ENCODE results near the gene GPC6.

GPC6 gene

DNA sequence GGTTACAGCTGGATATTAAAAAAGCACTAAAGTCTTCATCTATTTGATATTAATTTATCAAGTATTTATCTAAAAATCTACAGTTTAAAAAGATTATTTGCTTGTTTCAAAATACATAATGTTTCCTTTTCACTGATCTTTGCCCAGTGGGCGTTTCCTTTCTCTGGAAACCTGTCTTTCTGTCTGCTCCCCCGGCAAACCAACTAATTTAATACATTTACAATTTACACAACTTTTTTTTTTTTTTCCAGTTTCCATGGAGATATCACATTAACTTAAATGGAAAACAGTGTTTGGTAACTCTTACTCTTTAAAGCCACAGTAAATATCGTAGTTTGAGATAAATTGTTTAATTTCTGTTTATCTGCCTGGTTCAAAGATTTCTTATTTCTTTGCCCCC lies 5.3 kb downstream of the GPC6 start:
- no peak for DNase-seq

DNA sequence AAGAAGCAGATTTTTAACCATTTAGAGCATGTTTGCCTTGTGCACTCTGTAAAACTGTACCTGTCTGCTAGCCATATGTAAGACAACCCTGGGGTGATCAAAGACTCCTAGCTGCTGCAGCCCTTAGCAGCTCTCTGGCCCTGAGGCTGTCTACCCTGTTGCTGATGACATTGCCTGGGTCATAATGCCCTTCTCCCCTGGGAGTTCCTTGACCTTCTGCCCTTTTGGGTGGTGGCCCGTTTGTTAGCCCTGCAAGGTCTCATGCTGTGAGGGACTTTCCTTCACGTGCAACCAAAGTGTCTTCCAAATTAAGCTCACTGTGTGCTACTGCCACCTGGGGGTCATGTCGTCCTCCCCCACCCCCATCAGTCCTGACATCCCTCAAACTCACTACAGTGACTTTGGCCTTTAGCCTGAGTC lies 7.4 kb downstream of the GPC6 start:
- DNase-seq = no peak

DNA sequence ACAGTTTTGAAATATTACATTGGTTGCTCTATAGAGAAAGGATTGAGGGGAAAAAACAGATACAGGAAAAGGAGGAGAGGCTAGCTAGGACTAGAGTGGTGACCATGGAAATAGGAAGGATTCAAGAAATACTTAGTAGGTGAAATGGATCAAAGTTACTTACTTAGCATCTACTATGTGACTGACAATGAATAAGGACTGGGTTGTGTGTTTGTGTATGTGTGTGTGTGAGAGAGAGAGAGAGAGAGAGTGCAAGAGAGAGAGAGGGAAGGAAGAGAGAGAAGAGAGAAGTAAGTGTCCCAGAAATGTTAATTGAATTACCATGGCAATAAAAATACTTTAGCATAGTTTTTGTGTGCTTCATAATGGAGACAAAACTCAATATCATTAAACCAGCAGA lies 7.9 kb downstream of the GPC6 start:
- DNase-seq = no peak

DNA sequence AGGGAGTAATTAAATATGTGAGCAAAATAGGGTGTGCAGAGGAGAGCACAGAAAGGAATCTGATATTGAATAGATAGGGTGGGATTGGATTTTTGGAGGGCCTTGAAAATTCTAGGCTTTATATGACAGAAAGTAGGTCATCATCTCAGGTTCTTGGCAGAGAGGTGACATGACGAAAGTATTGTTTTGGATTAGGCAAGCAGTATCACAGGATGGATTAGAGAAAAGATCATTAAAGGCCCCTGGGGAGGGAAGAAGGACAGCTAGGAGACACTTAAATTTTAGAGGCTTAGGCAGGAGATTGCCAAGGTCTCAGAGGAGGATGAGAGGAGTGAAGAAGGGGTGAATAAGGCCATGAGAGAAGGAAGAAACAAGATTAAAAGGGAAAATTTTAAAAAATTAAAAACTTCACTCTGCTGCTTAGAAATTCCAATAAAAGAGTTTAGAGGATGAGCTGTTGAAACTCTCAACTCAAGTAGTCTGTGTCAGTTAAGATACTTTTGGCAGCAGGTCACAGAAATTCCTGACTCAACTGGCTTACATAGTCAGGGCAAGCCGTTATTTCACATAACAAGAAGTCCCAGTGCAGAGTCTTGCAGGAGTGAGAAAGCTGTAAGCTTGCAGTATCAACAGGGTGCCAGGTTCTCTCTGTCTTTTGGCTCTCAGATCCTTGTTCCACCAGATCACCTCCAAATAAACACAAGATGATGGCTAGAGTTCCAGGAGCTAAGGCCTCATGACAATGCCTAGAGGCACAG lies 8.8 kb downstream of the GPC6 start:
- DNase-seq = no peak

DNA sequence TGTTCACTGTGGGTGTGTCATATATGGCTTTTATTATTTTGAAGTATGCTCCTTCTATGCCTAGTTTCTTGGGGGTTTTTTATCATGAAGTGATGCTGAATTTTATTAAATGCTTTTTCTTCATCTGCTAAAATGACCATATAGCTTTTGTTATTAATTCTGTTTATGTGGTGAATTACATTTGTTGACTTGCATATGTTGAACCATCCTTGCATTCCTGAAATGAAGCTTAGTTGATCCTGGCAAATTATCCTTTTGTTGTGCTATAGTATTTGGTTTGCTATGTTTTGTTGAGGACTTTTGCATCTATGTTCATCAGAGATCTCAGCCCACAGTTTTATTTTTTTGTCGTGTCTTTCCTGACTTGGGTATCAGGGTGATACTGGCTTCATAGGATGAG lies 12.1 kb downstream of the GPC6 start:
- DNase-seq = peak; percentile 1

DNA sequence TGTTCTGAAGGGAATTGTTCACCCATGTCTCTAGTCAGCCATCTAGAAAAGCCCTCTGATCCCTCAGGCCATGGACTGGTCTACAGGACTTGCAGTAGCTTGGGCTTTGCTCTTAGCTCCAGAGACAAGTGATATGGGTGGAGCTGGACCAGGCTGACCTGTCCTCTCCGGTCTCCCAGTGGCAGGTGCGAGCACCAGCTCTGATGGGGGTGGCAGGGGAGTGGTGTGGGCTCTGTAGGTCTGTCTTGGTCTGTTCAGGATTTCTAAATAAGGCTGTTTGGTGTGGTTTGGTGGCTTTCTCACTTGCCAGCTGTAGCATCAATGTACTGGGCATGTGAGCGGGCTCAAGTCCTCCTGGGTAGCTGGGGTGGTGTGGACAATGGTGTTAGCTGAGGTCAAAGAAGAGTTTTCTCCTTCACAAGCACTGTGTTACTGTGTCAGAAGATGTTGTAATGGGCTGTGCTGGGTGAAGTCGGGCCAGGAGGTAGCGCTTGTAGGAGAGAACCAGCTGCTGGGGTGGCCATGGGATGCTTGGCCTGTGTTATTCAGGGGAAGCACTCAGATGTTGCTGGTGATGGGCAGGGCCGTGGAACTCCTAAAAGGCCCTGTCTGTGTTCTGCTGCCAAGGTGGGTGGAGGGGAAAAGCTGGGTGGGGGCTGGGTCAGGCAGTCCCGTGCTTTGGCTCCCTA lies 16.9 kb downstream of the GPC6 start:
- DNase-seq = no peak

DNA sequence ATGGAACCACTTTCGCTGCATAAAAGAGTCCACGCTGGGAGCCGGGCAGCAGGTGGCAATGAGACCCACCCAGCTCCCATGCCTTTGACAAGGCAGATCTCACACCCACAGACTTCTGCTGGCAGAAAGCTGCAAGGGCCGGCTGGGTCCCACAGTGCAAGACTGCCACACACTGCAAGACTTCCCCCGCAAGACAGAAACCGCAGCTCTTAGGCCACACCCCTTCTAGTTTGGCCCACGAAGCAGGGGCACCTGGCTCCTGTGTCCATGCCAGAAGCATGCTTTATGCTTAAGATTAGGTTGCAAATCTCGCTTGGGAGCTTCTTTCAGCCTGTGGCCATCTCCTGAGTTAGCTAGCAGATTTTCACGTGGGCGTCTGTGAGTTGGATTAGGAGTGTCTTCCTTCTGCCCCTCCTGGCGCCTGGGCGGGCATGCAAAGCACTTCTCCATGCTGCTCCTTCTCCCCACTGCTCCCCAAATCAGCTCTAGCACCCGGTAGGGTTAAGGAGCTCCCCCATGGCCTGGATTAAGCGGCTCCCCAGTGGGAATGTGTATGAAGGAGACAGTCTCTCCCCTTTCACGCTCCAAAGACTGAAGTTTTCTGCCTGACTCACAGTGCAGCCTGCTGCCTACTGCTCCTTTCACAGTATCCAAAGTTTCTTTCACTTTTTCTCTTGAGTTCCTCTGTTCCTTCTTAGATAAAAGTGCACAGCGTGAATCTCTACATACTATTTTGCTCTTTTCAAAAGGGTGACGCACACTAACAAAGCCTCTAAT lies 17.7 kb downstream of the GPC6 start:
- DNase-seq = no peak

DNA sequence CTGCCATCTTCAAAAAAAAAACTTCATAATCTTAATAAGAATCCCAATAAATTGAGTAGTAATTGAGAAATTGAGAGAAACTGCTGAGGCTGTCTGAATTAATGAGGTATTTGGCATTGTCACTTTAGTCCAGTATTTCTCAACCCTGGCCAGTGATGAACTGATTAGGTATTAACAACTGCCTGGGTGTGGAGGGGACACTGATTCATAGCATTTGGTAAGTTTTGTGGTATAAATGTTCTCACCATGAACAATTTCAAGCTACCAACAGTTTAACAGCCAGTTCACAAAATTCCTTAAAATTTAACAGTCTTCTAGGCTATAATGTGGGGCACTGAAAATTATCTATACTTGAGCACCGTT lies 18.3 kb downstream of the GPC6 start:
- DNase-seq = no peak

DNA sequence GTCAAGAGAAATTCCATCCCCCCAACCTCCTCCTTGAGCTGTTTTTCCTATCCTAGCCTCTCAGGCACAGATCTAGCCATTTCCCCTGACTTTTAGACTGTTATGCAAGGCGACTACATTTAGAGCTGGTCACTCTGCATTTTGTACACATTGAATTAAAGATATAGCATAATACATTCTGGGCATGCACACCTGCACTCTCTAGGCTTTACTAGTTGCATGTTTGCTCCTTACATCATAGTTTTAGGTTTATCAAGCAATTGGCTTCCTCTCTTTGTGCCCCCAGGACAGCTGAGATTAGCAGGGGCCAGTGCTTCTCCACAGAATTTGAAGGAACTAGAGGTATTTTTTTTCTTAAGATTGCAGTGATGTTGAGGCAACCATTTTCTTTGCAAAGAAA lies 19.5 kb downstream of the GPC6 start:
- no peak for DNase-seq

DNA sequence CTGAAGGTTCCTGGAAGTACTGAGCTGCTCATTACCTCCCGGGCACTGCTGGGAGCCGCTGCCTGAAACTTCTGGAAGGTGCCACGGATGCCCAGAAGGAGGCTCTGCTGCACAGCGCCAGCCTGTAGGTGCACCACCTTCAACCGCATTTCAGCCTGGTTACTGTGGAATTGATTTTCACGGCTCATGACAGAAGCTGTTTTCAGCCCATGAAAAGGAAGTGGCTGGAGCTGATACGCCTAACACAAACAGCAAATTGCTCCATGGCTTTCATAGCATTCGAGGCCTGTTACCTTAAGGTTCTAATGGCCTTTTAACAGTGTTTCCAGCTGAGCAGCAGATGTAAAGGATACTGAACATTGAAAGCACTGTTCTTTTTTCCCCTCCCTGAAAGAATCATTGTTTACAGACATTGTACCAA lies 22.0 kb downstream of the GPC6 start:
- DNase-seq = peak; percentile 65

DNA sequence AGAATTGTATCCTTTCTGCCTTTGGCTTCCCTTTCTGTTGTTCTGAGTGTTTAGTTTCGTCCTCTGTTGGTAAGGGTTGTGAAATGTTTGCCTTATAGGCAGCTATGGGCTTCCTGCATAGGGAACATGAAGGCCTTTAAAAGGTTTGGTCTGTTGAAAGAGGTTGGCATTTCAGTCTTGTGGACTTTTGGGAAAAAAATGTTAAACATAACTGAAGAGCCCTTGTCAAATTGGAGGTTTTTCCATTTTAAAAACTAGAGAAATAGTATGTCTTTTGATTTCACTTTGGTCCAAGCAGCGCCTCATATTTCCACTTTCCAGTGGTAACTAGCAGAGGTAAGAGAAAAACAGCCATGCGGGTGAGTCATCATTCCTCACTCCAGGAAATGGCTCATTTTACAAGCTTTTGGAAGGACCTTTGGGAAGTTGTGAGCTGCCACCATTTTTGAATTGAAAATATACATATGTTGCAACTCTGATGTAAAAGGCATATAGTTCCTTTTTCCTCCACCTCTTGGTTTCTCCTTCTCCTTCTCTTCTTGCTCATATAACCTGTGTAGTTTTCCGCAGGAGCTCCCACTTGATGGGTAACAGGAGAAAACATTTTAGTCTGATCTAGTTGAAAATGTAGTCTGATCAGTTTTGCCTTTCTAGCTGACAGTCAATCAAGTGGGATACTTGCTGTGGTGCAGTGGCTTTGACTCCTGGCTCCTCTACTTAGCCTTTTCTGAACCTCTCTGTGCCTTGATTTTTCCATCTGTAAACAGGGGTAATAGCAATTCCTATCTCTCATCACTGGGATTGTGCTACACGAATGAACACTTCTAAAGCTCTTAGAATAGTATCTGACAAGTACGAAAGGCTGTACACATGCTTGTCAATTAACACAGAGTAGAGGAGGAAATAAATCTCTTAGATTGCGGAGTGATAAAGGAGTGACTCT lies 23.0 kb downstream of the GPC6 start:
- DNase-seq = peak; percentile 63

DNA sequence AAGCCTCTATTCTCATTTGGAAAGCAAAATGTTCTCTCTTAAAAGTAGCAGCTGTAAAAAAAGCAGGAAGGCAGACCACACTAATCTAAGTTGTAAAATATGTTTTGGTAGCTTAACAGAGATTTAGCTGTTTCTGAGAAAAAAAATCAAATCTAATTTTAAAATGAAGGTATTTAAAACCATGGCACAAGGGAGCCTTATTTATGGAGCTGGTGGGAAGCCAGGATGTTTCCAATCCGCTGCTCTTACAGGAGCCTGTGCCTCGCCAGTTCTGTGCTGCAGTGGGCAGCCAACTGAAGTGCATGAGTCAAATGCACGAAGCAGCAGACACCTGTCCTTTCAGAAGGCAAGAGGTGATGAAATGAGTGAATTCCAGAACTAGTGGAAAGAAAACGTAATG lies 28.2 kb downstream of the GPC6 start:
- peak; percentile 25 for DNase-seq

DNA sequence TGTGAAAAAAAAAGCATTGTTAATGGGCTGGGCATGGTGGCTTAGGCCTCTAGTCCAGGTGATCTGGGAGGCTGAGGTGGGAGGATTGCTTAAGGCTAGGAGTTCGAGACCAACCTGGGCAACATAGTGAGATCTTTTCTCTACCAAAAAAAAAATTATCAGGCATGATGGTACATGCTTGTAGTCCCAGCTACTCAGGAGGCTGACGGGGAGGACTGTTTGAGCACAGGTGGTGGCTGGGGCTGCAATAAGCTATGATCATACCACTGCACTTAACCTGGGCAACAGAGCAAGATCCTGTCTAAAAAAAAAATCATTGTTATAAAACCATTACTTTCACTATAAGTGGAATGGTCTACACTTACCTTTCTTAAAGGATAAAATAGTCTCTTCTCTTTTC lies 30.4 kb downstream of the GPC6 start:
- no peak for DNase-seq

DNA sequence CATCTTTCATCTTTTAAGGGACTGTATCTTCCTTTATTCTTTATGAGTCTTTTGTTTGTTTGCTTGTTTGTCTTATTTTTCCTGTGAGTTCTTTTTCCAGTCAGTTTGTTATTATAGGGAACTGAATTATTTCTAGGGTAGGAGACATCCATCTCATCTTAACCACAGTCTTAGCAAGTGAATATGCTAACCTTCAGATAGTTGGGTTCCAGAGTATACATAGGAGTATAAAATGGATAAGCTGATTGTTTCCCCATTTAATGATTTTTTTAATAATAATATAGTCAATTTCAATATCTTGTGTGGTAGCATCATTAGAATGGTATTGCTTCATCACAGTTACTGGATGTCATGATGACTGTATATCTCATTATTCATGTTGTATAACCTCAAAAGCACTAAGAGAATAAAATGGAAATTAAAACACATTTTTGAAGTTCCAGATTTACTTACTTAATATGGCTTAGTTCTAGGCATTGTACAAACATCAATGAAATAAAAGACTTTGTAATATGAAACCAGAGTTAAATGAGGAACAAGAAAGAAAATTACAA lies 33.0 kb downstream of the GPC6 start:
- no peak for DNase-seq

DNA sequence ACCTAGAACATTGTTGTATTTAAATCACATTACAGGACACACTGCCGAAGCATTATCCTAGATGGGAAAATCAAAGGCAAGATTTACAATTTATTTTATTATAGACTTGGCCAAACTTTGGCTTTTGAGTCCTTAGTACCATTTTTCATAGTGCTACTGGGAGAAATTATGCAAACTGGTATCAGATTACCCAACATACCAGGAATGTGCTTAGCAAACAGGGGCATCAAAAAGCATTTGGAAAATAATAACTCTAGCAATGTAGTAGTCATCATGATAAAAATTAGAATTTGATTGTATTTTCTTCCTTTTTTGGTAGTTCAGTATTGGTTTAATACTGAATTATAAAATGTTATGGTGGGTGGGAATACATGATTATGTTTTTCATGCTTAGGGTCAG lies 34.0 kb downstream of the GPC6 start:
- no peak for DNase-seq

DNA sequence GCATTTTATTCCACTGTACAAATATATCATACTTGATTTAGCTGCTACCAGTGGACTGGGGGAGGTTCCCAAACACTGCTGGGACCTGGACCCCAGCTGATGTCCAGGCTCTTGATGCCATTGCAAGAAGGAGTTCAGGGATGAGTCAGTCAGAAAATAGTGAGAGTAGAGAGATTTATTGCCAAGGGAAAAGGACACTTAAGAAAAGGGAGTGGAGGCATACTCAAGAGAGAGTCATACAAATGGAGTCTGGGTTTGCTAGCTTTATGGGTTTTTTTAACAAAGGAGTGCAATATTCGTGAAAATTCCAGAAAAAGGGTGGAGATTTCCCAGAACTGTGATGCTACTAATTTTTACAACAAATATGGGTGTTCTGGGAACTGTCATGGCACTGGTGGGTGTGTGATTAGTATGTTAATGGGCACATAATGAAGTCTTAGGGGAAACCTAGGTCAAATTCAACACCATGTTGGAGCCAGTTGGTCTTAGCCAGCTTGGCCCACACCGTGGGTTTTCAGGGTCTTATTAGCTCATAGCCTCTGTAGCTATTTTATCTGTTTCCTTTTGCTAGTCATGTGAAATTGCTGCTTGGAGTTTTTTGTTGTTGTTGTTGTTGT lies 36.2 kb downstream of the GPC6 start:
- DNase-seq = no peak

DNA sequence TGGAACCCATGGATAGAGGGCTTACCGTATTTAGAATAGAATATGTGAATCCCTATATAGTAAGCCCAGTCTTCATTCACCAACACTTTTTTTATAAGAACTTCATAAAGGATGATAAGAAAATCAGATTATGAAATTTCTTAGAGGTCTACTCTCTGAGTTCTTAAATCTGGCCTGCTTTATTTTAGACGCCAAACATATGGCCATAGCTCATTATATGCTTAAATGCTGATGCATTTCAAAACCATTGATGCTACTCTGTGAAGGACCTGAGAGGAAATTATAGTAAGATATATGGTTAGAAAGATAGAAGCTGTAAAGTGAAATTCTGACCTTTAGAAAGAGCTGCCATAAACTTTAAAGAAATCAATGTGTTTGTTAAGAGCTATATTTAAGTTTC lies 38.3 kb downstream of the GPC6 start:
- no peak for DNase-seq

DNA sequence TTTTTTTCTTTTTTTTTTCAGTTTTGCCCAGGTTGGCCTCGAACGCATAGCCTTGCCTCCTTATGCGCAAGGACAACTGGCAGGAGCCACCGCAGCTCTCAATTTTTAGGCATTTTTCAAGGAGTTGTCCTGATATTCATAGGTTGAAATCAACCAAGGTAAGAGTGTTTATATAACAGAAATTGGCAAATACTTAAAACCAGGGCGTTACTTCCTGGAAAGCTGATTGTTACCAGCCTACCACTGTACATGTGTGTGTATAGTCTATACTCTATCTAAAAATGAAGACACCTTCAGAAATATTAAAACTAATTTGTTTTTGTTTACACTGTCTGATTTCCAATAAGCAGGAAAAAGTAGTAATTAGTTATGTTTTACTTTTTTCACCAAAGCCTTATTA lies 39.2 kb downstream of the GPC6 start:
- peak; percentile 55 for DNase-seq

DNA sequence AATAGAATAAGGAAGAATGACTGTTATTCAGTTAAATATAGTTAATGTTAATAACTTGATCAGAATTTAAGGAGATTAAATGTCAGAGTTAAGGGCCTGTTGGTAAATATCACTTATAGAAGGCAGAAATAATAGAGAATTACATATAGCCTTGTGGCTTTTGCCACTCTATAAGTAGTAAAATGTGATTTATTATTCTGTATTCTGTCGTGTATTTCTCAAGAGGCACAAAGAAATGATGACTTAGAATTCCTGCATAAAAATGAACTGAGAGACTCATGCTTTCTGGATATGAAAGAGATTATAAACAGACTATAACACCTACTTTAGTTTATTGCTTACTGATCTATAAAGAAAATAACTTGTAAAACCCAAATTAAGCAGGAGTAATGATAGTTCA lies 40.1 kb downstream of the GPC6 start:
- no peak for DNase-seq

DNA sequence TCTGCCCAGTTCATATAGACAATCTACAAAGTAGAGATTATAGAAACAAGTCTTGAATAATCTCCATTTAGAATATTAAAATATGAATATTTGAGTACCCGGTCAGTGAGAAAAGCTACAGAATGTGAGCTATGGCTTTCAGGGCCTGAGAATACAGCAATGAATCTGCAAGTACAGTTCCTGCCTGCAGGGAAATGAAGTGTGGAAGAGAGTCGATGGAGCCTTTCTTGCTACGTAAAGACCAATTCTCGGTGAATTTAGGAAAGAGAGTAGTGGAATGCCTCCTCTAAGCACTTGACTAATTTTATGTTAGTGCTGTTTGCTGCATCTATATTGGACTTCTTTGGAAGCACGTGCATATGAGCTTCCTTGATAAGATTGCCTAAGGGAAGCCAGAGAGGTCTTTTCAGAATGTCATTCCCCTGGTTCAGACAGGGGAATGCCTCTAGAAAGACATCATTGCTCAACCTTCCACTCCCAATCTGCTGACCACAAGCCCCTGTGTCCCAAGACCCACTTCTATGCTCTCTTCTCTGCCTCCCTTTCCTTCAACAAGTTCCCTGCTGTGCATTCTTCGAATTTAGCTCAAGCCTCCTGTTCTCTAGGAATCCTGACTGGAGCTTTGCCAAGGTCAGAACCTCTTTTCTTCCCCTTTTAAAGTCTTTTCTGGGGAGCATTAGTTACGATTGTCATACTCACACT lies 41.9 kb downstream of the GPC6 start:
- DNase-seq = no peak
